Gastroesophageal sphincter (tissue), 4 donors: ENCODE measurements around the gene EFCAB13. TPM values are rescaled to one million over a fixed set of nuclear protein-coding genes. Genes with fewer than 3 reads are reported as not detected.
A peak's percentile ranks its signal among the peaks of the same experiment; 100 is the strongest.

Source experiments
- ATAC-seq: fragments of 150-250 bp; one replicate; pipeline ENCODE4 v1.9.1; 2016; ENCODE audit warnings: mild to moderate bottlenecking, moderate library complexity
- H3K27ac ChIP-seq, 4 donors: fragments of 200-600 bp; sonication (generic) in 3 of 4; 1 replicate in 3 of 4; 2 replicates in 1 of 4; pipeline ENCODE4 v1.5.1; 2016 to 2019
- H3K27me3 ChIP-seq: fragments of 200-600 bp; sonication (generic); one replicate; pipeline ENCODE4 v1.5.1; 2019
- H3K36me3 ChIP-seq, 2 donors: fragments of 200-600 bp; sonication (generic); one replicate each; pipeline ENCODE4 v1.5.1; 2019; ENCODE audit warnings: control low read depth in 1 of 2
- H3K4me1 ChIP-seq, 3 donors: fragments of 200-600 bp; sonication (generic); 1 replicate in 2 of 3; 2 replicates in 1 of 3; pipeline ENCODE4 v1.5.1; 2016 to 2019; ENCODE audit warnings: control low read depth in 2 of 3
- H3K4me3 ChIP-seq, 2 donors: fragments of 200-600 bp; sonication (generic); one replicate each; pipeline ENCODE4 v1.5.1; 2019; ENCODE audit warnings: mild to moderate bottlenecking in 1 of 2, moderate library complexity in 1 of 2
- H3K9me3 ChIP-seq, 3 donors: fragments of 200-600 bp; sonication (generic); one replicate each; pipeline ENCODE4 v1.5.1; 2017 to 2019; ENCODE audit warnings: control low read depth in 2 of 3
- EP300 ChIP-seq: sonication (generic); formaldehyde crosslinking; IDR thresholded peaks from one replicate; pipeline ENCODE4 v1.6.1; 2017; ENCODE audit warnings: antibody characterized with exemption, mild to moderate bottlenecking
- POLR2A ChIP-seq, 2 donors: fragments of 450-650 bp; IDR thresholded peaks; one replicate each; pipeline ENCODE4 v1.6.1; 2017; ENCODE audit warnings: antibody characterized with exemption in 2 of 2, mild to moderate bottlenecking in 2 of 2, moderate library complexity in 1 of 2
- POLR2AphosphoS5 ChIP-seq: sonication (generic); formaldehyde crosslinking; IDR thresholded peaks from one replicate; pipeline ENCODE4 v1.6.1; 2017; ENCODE audit warnings: antibody characterized with exemption
- WGBS, 2 donors: methylation state at CpG; one replicate each; pipeline ENCODE4 v1.1.5; 2018; ENCODE audit warnings: low coverage in 1 of 2; 5-methylcytosine and 5-hydroxymethylcytosine counted together
- total RNA-seq, 4 donors: library from RNA; depleted of rRNA; stranded (reverse); fragments of >200 nt; gene quantifications; one replicate each; pipeline ENCODE4 v1.1.0, GENCODE V29; 2016
- TF ChIP-seq, protein P1 (sequence below), 4 experiments: fragments of 200-600 bp in 2 of 4; fragments of 450-650 bp in 2 of 4; sonication (generic) in 1 of 4; IDR thresholded peaks; one replicate each; pipeline ENCODE4 v1.5.1; 2017 to 2019; ENCODE audit warnings: antibody characterized with exemption in 4 of 4, mild to moderate bottlenecking in 2 of 4, moderate library complexity in 2 of 4

Gene EFCAB13
- total RNA-seq, 4 donors from 2014 or later, result 7.0 to 14.5 (median 8.6) TPM

DNA sequence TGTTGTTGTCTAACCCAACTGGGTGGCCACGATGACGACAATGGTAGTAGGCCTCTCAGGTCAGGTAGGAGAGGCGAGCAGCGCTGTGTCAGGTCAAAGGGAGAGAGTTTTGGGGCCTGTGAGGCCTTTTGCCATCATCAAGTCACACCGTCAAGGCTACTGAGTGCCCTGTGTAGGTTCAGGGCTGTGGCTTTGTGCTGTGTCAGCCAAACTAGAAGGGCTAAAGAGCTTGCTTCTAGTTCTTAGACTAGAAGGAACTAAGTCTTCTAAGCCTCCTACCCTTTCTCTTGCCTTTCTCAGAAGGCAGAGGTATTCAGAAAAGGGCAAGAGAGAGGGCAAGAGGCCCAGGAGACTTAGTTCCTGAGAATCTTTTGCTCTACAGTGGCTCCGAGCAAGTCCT, 25.0 kb upstream of the EFCAB13 start:
- Histone ChIP-seq H3K27me3 (no peaks in the 10 kb centered on the region), H3K9me3 (peaks cover 0 to 13% (median 0%) of the 10 kb centered on the region in 3 donors), H3K4me1 (peaks cover 0 to 36% (median 15%) of the 10 kb centered on the region in 3 donors), H3K27ac (peak overlapping the region in 1 of 4 donors; percentile 44), H3K36me3 (peaks cover 0 to 53% of the 10 kb centered on the region in 2 donors), H3K4me3 (no peak overlapping the region)
- ATAC-seq, result no peak
- TF ChIP-seq POLR2AphosphoS5 (no peak), POLR2A (IDR thresholded peaks at IDR 0.05) (no peak)
- TF ChIP-seq, protein P1, sequence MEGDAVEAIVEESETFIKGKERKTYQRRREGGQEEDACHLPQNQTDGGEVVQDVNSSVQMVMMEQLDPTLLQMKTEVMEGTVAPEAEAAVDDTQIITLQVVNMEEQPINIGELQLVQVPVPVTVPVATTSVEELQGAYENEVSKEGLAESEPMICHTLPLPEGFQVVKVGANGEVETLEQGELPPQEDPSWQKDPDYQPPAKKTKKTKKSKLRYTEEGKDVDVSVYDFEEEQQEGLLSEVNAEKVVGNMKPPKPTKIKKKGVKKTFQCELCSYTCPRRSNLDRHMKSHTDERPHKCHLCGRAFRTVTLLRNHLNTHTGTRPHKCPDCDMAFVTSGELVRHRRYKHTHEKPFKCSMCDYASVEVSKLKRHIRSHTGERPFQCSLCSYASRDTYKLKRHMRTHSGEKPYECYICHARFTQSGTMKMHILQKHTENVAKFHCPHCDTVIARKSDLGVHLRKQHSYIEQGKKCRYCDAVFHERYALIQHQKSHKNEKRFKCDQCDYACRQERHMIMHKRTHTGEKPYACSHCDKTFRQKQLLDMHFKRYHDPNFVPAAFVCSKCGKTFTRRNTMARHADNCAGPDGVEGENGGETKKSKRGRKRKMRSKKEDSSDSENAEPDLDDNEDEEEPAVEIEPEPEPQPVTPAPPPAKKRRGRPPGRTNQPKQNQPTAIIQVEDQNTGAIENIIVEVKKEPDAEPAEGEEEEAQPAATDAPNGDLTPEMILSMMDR (IDR thresholded peaks at IDR 0.05), result no peak
- 100% methylated on average over 6 of the region's 6 CpGs; no CpG with 5 or more reads in 1 of the 2 donors for WGBS, 2 donors

DNA sequence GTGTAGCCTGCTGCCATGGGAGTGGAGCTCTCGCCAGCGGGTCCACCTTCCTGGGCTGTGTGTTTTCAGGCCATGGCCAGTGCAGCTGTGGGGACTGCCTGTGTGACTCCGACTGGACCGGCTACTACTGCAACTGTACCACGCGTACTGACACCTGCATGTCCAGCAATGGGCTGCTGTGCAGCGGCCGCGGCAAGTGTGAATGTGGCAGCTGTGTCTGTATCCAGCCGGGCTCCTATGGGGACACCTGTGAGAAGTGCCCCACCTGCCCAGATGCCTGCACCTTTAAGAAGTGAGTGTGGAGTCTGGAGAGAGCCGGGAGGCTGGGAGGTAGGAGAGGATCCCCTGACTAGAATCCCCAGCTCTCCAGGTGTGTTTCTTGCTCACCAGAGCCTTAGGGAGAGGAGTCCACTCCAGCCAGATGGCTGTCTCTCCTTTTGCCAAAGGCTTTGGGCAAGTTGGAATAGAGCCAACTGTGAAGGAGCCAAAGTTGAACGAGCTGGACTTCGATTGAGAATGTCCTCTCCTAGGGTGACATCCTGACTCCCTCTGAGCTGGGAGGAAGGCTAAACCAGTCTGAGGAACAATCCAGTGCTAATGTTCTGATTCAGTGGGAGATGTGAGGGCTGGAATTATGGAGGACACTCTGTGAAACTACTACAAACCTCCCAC, 24.4 kb upstream of the EFCAB13 start:
- WGBS, 2 donors, result 29 to 80% methylated on average over 1 to 2 of the region's 13 CpGs
- peaks cover 0 to 56% of the 10 kb centered on the region in 2 donors for H3K36me3 ChIP-seq
- no peak for TF ChIP-seq POLR2AphosphoS5
- TF ChIP-seq POLR2A (IDR thresholded peaks at IDR 0.05), result no peak
- TF ChIP-seq, protein P1 (IDR thresholded peaks at IDR 0.05), result no peak
- TF ChIP-seq EP300, result no peak
- no peaks in the 10 kb centered on the region for H3K27me3 ChIP-seq
- no peak overlapping the region for H3K4me3 ChIP-seq
- ATAC-seq, result no peak
- H3K9me3 ChIP-seq, result peaks cover 0 to 13% (median 0%) of the 10 kb centered on the region in 3 donors
- peaks cover 0 to 30% (median 11%) of the 10 kb centered on the region in 3 donors for H3K4me1 ChIP-seq
- H3K27ac ChIP-seq, result peak overlapping the region in 2 of 4 donors; percentile 21 to 44

GRCh38 chr17:47300718-47301117, 23.0 kb upstream of the EFCAB13 start:
- WGBS, 2 donors, result 67 to 100% methylated on average over 1 of the region's 1 CpG
- Histone ChIP-seq H3K4me1 (peaks cover 0 to 29% (median 1%) of the 10 kb centered on the region in 3 donors), H3K27me3 (no peaks in the 10 kb centered on the region), H3K9me3 (peaks cover 0 to 13% (median 0%) of the 10 kb centered on the region in 3 donors), H3K27ac (no peak overlapping the region), H3K36me3 (peaks cover 0 to 58% of the 10 kb centered on the region in 2 donors), H3K4me3 (no peak overlapping the region)
- no peak for TF ChIP-seq POLR2A (IDR thresholded peaks at IDR 0.05)
- no peak for TF ChIP-seq POLR2AphosphoS5
- TF ChIP-seq, protein P1 (IDR thresholded peaks at IDR 0.05), result no peak
- TF ChIP-seq EP300, result no peak
- no peak for ATAC-seq

DNA sequence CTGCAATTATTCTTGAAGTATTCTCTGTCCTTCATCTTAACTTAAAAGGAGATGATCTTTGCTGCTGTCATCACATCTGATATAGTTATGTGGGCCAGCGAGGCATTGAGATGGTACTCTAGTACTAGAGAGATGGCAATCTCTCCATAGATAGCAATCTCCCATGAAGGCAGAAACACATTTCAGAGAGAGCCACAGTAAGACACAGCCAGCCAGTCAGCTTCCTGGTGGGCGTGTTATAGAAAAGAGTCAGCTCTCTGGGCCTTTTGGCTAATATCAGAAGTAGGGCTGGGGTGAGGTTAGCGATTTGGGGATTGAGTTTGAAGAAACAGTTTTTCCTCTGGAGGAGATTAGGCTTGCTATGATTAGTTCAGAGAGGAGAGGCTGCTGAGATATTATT, 22.6 kb upstream of the EFCAB13 start:
- no peak for ATAC-seq
- H3K27ac ChIP-seq, result no peak overlapping the region
- no peaks in the 10 kb centered on the region for H3K27me3 ChIP-seq
- H3K36me3 ChIP-seq, result peaks cover 0 to 58% of the 10 kb centered on the region in 2 donors
- peaks cover 3 to 29% (median 5%) of the 10 kb centered on the region in 3 donors for H3K4me1 ChIP-seq
- peaks cover 0 to 13% (median 0%) of the 10 kb centered on the region in 3 donors for H3K9me3 ChIP-seq
- H3K4me3 ChIP-seq, result no peak overlapping the region
- TF ChIP-seq POLR2A (IDR thresholded peaks at IDR 0.05) (no peak), EP300 (no peak), POLR2AphosphoS5 (no peak)
- TF ChIP-seq, protein P1 (IDR thresholded peaks at IDR 0.05), result no peak
- WGBS, 2 donors, result 74 to 100% methylated on average over 3 of the region's 3 CpGs

GRCh38 chr17:47301831-47302230, 21.9 kb upstream of the EFCAB13 start:
- WGBS, 2 donors, result 77 to 90% methylated on average over 2 of the region's 2 CpGs
- no peak for ATAC-seq
- H3K4me3 ChIP-seq, result no peak overlapping the region
- TF ChIP-seq, protein P1 (IDR thresholded peaks at IDR 0.05), result no peak
- TF ChIP-seq POLR2A (IDR thresholded peaks at IDR 0.05), result no peak
- no peak for TF ChIP-seq POLR2AphosphoS5
- no peak overlapping the region for H3K27ac ChIP-seq
- peaks cover 3 to 31% (median 6%) of the 10 kb centered on the region in 3 donors for H3K4me1 ChIP-seq
- H3K36me3 ChIP-seq, result peaks cover 0 to 58% of the 10 kb centered on the region in 2 donors
- H3K27me3 ChIP-seq, result no peaks in the 10 kb centered on the region
- peaks cover 0 to 13% (median 0%) of the 10 kb centered on the region in 3 donors for H3K9me3 ChIP-seq
